Mesendoderm (in vitro differentiated cells): ENCODE results near the gene OR8D2.

Experiments
- DNase-seq: peaks from one replicate; pipeline ENCODE4 v3.0.0; 2013
- H2AK5ac ChIP-seq: 2 replicates; pipeline ENCODE4 v1.6.1; 2013; ENCODE audit warnings: low read length, inconsistent platforms
- H2BK120ac ChIP-seq: 2 replicates; pipeline ENCODE4 v1.6.1; 2013; ENCODE audit warnings: low read depth, mild to moderate bottlenecking, low read length, moderate library complexity, mixed read lengths
- H2BK15ac ChIP-seq: replicated peaks from 2 replicates; pipeline ENCODE4 v1.6.1; 2013; ENCODE audit warnings: low read depth, mild to moderate bottlenecking, moderate library complexity
- H2BK5ac ChIP-seq: 2 replicates; pipeline ENCODE4 v1.6.1; 2013; ENCODE audit warnings: low read length, inconsistent platforms
- H3K18ac ChIP-seq: 2 replicates; pipeline ENCODE4 v1.6.1; 2013; ENCODE audit warnings: mild to moderate bottlenecking, low read length, mixed read lengths
- H3K23ac ChIP-seq: one replicate; pipeline ENCODE4 v1.6.1; 2013; ENCODE audit warnings: low read length
- H3K27ac ChIP-seq: 2 replicates; pipeline ENCODE4 v1.5.1; 2013; ENCODE audit warnings: low read depth, mild to moderate bottlenecking, inconsistent platforms, low read length, moderate library complexity
- H3K27me3 ChIP-seq: 2 replicates; pipeline ENCODE4 v1.6.1; 2013; ENCODE audit warnings: low read length, control low read depth, mild to moderate bottlenecking, inconsistent platforms; ENCODE audit not compliant: insufficient read depth, poor library complexity
- H3K36me3 ChIP-seq: 2 replicates; pipeline ENCODE4 v1.6.1; 2013; ENCODE audit warnings: low read length, inconsistent platforms; ENCODE audit not compliant: control insufficient read depth, insufficient read depth
- H3K4ac ChIP-seq: one replicate; pipeline ENCODE4 v1.6.1; 2013; ENCODE audit warnings: low read depth, mild to moderate bottlenecking, low read length, moderate library complexity
- H3K4me1 ChIP-seq: 2 replicates; pipeline ENCODE4 v1.6.1; 2013; ENCODE audit warnings: low read depth, low read length, inconsistent platforms; ENCODE audit not compliant: control insufficient read depth
- H3K4me2 ChIP-seq: 2 replicates; pipeline ENCODE4 v1.6.1; 2013; ENCODE audit warnings: low read length
- H3K4me3 ChIP-seq: 2 replicates; pipeline ENCODE4 v1.5.1; 2013; ENCODE audit warnings: mild to moderate bottlenecking, low read length
- H3K56ac ChIP-seq: one replicate; pipeline ENCODE4 v1.6.1; 2013; ENCODE audit warnings: low read length
- H3K79me1 ChIP-seq: 2 replicates; pipeline ENCODE4 v1.6.1; 2013; ENCODE audit warnings: low read length, inconsistent platforms
- H3K79me2 ChIP-seq: 2 replicates; pipeline ENCODE4 v1.6.1; 2013; ENCODE audit warnings: mild to moderate bottlenecking, low read length; ENCODE audit not compliant: control insufficient read depth, insufficient read depth
- H3K9ac ChIP-seq: 2 replicates; pipeline ENCODE4 v1.6.1; 2013; ENCODE audit warnings: low read length, inconsistent platforms
- H4K5ac ChIP-seq: one replicate; pipeline ENCODE4 v1.6.1; 2013; ENCODE audit warnings: low read length
- H4K8ac ChIP-seq: one replicate; pipeline ENCODE4 v1.6.1; 2013; ENCODE audit warnings: low read depth, mild to moderate bottlenecking, control low read depth, low read length, moderate library complexity
- WGBS: extraction: QIAGEN DNeasy Blood & Tissue Kit; methylation state at CpG from one replicate; pipeline ENCODE4 v1.1.7; 2013; ENCODE audit warnings: low lambda C conversion rate, missing lambda C conversion rate; ENCODE audit not compliant: insufficient coverage; ENCODE audit errors: extremely low coverage; 5-methylcytosine and 5-hydroxymethylcytosine counted together

Gene OR8D2

GRCh38 chr11:124307093-124307492 lies 12.9 kb downstream of the OR8D2 start:
- Histone ChIP-seq H3K27ac (no peak overlapping the region), H2BK15ac (no peak overlapping the region), H3K36me3 (no peaks in the 10 kb centered on the region), H3K4me1 (no peaks in the 10 kb centered on the region), H2BK5ac (no peak overlapping the region), H3K4ac (no peak overlapping the region), H3K56ac (no peak overlapping the region), H3K79me2 (no peaks in the 10 kb centered on the region), H3K23ac (no peak overlapping the region), H4K8ac (no peak overlapping the region), H3K18ac (no peak overlapping the region), H2BK120ac (no peak overlapping the region), H4K5ac (no peak overlapping the region), H3K4me3 (no peak overlapping the region), H2AK5ac (no peak overlapping the region), H3K27me3 (no peaks in the 10 kb centered on the region), H3K4me2 (no peak overlapping the region), H3K9ac (no peak overlapping the region), H3K79me1 (no peaks in the 10 kb centered on the region)
- no peak for DNase-seq

DNA sequence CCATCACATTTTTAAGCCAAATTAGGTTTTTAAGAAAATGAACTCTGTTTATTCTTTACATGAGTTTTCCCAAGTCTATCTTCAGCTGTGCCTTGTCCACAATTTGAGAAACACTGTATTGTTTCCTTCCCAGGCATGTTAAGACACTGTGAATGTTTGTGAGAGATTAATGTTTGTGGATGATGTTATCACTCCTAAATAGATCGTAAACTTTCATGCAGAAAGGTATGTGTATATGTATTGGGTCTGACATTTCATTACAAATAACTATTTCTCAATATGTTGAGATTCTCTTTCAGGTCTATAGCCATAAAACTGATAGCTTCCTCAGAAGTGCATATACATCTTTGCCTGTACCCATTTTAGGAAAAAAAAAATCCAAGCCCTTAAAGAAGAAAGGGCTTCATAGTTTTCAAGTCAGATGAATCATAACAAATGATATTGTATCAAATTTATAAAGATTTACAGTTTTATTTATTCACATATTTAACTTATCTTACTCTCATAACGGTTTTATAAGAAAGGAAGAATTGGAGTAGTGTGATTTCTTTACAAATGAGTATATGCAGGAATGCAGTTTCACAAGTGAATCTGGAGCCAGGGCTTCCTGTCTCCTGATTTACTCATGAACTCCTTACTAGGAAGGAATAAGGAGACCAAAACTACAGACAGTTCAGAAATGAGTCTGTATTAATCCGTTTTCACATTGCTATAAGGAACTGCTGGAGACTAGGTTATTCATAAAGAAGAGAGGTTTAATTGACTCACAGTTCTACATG lies 17.5 kb downstream of the OR8D2 start:
- H3K4me1 ChIP-seq = no peaks in the 10 kb centered on the region
- H3K79me2 ChIP-seq = no peaks in the 10 kb centered on the region
- H2BK5ac ChIP-seq = no peak overlapping the region
- H3K27ac ChIP-seq = no peak overlapping the region
- peak overlapping the region; percentile 65 for H4K8ac ChIP-seq
- no CpG with 5 or more reads among the region's 3 CpGs for WGBS
- H3K27me3 ChIP-seq = no peaks in the 10 kb centered on the region
- no peak overlapping the region for H3K4me3 ChIP-seq
- no peak overlapping the region for H3K4me2 ChIP-seq
- no peaks in the 10 kb centered on the region for H3K79me1 ChIP-seq
- H4K5ac ChIP-seq = no peak overlapping the region
- H3K4ac ChIP-seq = no peak overlapping the region
- H3K9ac ChIP-seq = no peak overlapping the region
- no peaks in the 10 kb centered on the region for H3K36me3 ChIP-seq
- DNase-seq = peak; percentile 54
- no peak overlapping the region for H2BK15ac ChIP-seq
- no peak overlapping the region for H3K56ac ChIP-seq
- H2BK120ac ChIP-seq = no peak overlapping the region
- H3K23ac ChIP-seq = no peak overlapping the region
- H2AK5ac ChIP-seq = no peak overlapping the region
- no peak overlapping the region for H3K18ac ChIP-seq

GRCh38 chr11:124301548-124301947 lies 18.4 kb downstream of the OR8D2 start:
- Histone ChIP-seq H3K18ac (no peak overlapping the region), H3K79me2 (no peaks in the 10 kb centered on the region), H4K5ac (no peak overlapping the region), H3K36me3 (no peaks in the 10 kb centered on the region), H2BK15ac (no peak overlapping the region), H3K56ac (no peak overlapping the region), H2BK5ac (no peak overlapping the region), H3K4me3 (no peak overlapping the region), H2AK5ac (no peak overlapping the region), H3K4me2 (no peak overlapping the region), H3K27me3 (no peaks in the 10 kb centered on the region), H3K27ac (no peak overlapping the region), H3K79me1 (no peaks in the 10 kb centered on the region), H3K4me1 (no peaks in the 10 kb centered on the region), H3K23ac (no peak overlapping the region), H4K8ac (no peak overlapping the region), H3K9ac (no peak overlapping the region), H2BK120ac (no peak overlapping the region), H3K4ac (no peak overlapping the region)
- WGBS = no CpG with 5 or more reads among the region's 3 CpGs
- peak; percentile 66 for DNase-seq

DNA sequence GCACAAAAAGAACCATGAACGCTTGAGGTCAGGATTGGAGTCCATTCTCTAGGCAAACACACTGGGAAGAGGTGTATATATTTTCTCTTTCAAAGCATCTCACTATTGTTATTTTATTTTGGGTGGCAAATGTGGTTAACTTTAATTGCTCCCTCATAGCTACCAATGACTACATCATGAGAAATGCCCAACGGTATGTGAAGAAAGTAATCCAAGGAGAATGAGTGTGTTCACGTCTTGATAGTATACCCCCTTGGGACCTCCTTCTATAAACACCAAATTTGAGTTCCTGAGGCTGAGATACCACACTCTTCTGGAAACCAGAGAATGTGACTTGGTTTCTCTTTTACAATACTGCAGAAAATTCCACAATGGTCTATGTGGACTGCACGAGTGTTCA lies 22.1 kb downstream of the OR8D2 start:
- Histone ChIP-seq H2BK15ac (no peak overlapping the region), H4K8ac (no peak overlapping the region), H3K36me3 (no peaks in the 10 kb centered on the region), H3K79me2 (no peaks in the 10 kb centered on the region), H2BK5ac (no peak overlapping the region), H4K5ac (no peak overlapping the region), H3K4me2 (no peak overlapping the region), H2AK5ac (no peak overlapping the region), H3K4ac (no peak overlapping the region), H2BK120ac (no peak overlapping the region), H3K79me1 (no peaks in the 10 kb centered on the region), H3K18ac (no peak overlapping the region), H3K56ac (no peak overlapping the region), H3K4me3 (no peak overlapping the region), H3K27me3 (no peaks in the 10 kb centered on the region), H3K9ac (no peak overlapping the region), H3K27ac (no peak overlapping the region), H3K23ac (no peak overlapping the region), H3K4me1 (no peaks in the 10 kb centered on the region)
- WGBS = no CpG with 5 or more reads among the region's 4 CpGs
- DNase-seq = no peak

GRCh38 chr11:124296016-124296415 lies 24.0 kb downstream of the OR8D2 start:
- H3K4me1 ChIP-seq = no peaks in the 10 kb centered on the region
- no peak overlapping the region for H3K18ac ChIP-seq
- no peak overlapping the region for H4K8ac ChIP-seq
- H3K4me2 ChIP-seq = no peak overlapping the region
- H4K5ac ChIP-seq = no peak overlapping the region
- H3K56ac ChIP-seq = no peak overlapping the region
- no peaks in the 10 kb centered on the region for H3K27me3 ChIP-seq
- H3K23ac ChIP-seq = no peak overlapping the region
- H3K4ac ChIP-seq = no peak overlapping the region
- no peak overlapping the region for H2BK5ac ChIP-seq
- no peak overlapping the region for H3K4me3 ChIP-seq
- H2BK120ac ChIP-seq = no peak overlapping the region
- no peak overlapping the region for H2BK15ac ChIP-seq
- no peak overlapping the region for H3K9ac ChIP-seq
- no peaks in the 10 kb centered on the region for H3K79me2 ChIP-seq
- no peak for DNase-seq
- H2AK5ac ChIP-seq = no peak overlapping the region
- no peak overlapping the region for H3K27ac ChIP-seq
- H3K79me1 ChIP-seq = no peaks in the 10 kb centered on the region
- no peaks in the 10 kb centered on the region for H3K36me3 ChIP-seq

DNA sequence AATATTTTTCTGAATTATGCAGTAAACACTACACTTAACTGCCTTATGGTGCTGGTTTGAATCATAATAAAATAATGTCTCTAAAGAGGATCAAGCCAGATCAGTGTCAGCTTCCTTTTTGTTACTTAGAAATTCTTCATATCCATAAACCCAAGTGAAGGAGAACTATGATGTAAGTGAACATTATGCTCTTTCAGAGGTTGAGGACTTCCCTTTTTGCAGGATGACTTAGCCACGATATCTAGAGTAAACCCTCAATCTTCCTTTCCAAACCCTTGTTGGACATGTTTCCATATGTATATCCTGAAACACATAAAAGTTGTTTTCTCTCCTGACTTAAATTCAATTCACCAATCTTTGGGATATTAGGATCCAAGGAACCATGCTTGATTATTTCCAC lies 25.3 kb downstream of the OR8D2 start:
- Histone ChIP-seq H4K8ac (no peak overlapping the region), H2BK5ac (no peak overlapping the region), H3K27me3 (no peaks in the 10 kb centered on the region), H3K4me1 (no peaks in the 10 kb centered on the region), H3K27ac (no peak overlapping the region), H3K18ac (no peak overlapping the region), H3K79me1 (no peaks in the 10 kb centered on the region), H2BK15ac (no peak overlapping the region), H3K4me2 (no peak overlapping the region), H3K9ac (no peak overlapping the region), H2AK5ac (no peak overlapping the region), H3K4ac (no peak overlapping the region), H3K4me3 (no peak overlapping the region), H3K79me2 (no peaks in the 10 kb centered on the region), H2BK120ac (no peak overlapping the region), H4K5ac (no peak overlapping the region), H3K36me3 (no peaks in the 10 kb centered on the region), H3K56ac (no peak overlapping the region), H3K23ac (no peak overlapping the region)
- DNase-seq = no peak
- no CpG with 5 or more reads among the region's 1 CpG for WGBS
